ENCODE results near the gene METTL17.

Gene METTL17

DNA sequence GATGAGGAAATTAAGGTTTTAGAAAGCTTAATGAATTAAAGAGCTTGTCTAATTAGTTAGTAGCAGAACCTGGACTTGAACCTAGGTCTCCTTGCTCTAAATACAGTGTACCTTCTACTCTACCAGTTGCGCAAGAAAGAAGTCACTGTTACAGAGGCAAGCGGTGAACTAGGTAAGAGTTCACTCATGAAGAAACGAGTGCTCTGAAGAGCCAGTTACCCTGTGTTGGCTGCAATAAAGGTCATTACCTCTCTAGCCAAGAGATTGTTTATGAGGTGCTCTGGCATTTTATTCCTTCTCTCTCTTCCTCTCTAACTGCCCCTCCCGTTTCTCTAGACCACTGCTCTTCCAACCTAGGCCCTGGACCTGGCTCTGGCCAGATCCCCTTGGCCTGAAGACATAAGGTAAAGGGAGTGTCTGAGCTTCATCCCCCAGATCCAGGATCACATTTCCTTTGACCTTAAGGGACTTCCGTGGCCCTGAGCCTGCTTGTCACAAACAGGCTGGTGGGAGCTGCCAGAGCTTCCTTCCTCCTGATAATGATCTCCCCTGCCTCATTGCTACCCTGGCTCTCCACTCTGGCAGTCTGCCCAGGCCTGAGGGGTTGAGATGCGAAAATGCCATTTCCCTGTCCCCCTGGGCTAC, 54.3 kb downstream of the METTL17 start:
- DNase-seq: no peak
